Fibroblast of gingiva (primary cell): ENCODE data around the gene ERCC3.

Source experiments
- DNase-seq: peaks from one replicate; pipeline ENCODE4 v3.0.0-alpha.2; 2011; ENCODE audit warnings: low read depth

Gene ERCC3

DNA sequence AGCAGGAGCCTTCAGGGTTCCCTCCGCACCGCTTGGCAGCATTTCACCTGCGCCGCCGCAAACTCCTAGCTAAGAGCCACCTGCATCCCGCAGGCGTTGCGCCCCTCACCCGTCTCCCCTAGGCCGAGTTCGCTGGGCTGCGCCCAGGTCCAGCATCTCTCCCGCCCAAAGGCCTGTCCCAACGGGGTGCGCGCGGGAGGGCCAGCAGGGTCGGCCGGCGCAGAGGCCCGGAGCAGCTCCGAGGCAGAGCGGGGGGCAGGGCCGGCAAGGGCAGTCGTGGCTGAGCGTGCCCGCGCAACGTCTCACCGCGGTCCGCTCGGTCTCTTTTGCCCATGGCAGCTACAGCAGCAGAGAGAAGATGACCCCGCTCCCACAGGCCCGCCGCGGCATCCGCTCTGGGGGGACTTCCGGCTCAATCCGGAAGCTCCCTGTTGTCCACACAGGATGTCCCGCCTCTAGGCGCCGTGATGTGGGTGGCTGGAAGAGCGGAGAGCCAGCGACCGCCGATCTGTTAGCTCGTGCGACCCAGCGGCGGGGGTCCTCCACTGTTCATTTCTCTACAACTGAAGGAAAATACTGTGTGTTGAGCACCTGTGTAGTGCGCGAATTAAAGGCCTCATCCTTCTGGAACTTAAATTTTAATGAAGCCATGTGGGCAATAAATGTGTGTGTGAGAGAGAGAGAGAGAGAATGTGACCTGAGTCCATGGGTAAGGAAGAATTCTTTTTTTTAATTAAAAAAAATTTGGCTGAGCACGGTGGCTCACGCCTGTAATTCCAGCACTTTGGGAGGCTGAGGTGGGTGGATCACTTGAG lies at the start of gene ERCC3:
Gene ERCC3 (minus strand): TSS at position 397 of the 815 bp plus-strand sequence. CDS start 63 bp downstream, at position 334.
- peak; percentile 74 for DNase-seq

DNA sequence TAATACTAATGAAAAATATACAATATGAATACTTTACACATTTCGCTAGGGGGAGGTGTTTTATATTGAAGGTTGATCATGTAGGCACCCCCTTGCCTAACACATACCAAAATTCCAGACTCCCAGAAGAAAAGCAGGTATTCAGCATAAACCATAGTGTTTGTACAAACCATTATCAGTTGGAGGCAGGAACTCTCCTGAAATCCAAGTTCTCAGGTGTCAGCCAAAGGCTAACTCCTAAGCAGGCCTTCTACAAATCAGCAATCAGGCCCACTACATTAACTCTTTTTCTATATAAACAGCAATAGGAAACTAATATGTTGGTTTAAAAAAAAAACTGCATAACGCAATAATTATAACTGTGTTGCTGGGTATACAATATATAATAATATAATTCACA lies 49.3 kb upstream of the ERCC3 start:
- no peak for DNase-seq

DNA sequence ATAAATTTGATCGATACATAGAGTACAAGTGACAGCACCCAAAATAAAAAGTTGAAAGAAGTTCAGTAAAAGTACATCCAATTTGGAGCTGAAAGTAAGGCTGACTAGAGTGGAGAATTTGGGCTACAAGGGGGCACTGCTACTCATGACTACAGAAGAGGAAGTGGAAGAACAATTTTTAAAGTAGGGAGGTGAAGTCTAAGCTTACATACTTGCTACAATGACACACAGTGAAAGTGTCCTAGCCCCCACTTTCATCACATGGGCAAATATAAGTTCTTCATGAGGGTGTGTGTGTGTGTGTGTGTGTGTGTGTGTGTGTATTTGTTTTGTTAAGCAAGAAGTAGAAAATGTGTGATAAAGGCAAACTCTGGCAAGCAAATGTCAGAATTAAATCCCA lies 48.2 kb upstream of the ERCC3 start:
- no peak for DNase-seq

DNA sequence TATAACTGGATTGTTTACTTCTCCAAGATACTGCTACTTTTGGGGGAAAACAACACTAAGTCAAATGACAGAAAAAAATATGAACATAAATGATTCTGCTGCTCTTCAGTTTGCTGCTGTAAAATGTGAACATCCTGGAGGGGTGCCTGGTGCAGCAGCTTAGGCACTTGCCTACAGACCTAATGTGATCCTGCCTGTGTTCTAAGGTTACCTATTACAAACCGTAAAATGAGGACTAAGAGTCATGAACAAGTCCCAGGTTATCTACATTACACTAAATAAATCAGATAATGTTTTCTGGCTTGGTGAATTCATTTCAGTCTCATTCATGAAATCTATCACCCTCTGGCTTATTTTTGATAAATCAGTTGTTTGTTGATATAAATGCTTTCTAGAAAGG lies 38.4 kb upstream of the ERCC3 start:
- DNase-seq, result no peak

- no peak for DNase-seq
Measured at GRCh38 chr2:127330753-127331152, 36.8 kb upstream of the ERCC3 start.

DNA sequence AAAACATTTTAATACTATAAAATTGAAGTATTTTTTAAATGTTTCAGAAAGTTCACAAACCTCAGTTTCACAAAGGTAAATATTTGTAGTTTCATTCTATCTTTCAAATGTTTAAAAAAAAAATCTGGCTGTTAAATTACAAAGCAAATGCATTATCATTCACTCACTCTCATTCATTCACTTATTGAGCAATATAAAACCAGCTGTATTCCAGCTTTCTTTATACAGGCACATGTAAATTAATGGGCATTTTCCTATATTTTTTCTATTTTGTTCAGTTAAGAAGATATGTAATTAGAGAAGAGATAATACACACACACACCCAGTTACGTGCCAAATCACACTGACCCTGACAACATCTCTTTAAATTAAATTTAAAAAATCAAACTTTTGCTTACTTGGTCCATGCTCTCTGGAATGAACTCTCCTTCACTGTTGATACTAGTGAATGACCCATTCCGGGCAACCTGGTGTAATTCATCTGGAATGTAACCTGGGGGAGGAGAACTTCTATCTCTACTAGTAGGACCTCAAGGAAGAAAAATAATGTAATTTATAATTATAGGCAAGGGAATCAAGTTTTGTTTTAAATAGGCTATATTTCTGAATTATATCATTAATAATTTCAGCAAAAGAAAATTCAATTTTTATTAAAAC lies 32.5 kb upstream of the ERCC3 start:
- DNase-seq, result no peak

DNA sequence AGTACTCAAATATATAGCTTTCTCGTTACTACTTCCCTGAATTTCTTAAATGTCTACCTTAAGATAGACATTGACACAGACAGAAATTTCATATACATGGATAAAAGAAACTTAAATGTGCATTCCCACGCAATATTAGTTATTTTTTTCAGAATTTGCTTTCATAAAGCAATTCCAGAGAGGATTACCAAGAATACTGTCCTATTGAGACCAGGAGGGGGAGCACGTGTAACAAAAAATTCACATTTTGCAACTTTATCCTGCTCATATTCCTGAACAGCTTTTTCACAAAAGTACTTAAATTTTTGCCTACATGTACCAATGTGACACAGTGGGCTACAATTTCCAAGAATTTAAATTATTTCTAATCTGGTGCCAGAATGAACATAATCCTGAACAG lies 30.7 kb upstream of the ERCC3 start:
- peak; percentile 47 for DNase-seq

DNA sequence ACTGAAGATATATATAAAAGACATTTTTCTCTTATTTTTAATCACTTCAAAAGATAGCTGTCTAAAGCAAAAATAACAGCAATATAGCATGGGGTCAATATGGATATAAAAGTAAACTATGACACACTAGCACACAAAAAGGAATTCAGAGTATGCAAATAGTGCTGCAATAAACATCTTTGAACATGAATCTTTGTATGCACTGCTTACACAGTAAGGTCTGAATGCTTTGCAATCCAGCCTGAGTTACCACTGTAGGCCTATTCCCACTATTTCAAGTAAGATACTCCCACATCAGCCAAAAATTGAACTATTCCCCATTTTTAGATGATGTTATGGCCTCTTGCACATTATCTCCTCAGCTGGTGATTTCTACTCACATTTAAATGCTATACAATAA lies 27.4 kb upstream of the ERCC3 start:
- DNase-seq, result peak; percentile 51

DNA sequence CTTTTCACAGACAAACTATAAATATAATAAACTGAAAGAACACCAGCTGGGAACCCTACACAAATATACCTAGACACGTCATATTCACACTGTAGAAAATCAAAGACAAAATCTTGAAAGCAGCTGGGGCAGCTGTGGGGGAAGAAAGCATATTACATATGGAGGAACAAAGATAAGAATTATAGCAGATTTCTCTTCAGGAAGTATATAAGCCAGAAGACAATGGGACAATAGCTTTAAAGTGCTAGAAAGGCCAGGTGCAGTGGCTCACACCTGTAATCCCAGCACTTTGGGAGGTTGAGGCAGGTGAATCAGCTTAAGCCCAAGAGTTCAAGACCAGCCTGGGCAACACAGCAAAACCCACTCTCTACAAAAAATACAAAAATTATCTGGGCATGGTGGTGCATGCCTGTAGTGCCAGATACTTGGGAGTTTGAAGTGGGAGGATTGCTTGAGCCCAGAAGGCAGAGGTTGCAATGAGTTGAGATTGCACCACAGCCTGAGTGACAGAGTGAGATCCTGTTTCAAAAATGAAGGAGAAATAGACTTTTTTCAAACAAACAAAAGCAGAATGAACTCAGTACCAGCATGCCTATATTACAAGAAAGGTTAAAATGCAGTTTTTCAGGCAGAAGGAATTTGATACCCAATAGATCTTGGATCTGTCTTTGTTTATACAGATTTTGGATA lies 26.8 kb upstream of the ERCC3 start:
- DNase-seq, result peak; percentile 29

- DNase-seq, result no peak
Measured at GRCh38 chr2:127320067-127320466, 26.1 kb upstream of the ERCC3 start.

DNA sequence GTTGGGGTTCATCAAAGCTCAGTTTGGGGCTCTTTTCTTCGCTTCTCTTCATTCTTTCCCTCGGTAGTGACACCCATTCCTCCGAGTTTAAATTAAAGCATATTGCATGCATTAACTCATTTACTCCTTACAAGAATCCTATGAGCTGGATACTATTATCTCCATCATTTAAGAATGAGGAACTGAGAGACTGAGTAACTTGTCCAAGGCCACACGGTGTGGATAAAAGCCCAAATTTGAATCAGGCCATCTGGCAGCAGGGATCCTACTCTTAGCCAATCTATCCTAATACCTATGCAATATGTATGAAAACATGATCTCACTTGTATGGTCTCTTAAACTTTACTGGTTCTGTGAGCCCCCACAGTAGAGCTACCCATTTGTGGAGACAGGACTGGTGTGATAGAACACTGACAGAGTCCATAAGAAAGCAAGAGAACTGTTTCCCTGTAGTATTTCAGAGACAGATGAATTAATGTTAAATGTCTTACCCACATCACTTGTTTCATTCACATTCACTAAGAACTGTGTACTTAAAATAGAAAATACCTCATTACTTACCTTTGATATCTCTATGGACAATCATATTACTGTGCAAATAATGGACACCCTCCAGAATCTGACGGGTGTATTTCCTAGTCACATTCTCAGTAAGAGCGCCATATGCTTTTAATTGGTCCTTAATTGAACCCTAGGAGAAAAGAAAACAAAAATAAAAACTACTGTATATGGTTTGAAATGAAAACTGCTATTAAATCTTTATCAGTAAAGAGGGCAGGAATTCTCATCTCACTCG lies 20.4 kb upstream of the ERCC3 start:
- no peak for DNase-seq

DNA sequence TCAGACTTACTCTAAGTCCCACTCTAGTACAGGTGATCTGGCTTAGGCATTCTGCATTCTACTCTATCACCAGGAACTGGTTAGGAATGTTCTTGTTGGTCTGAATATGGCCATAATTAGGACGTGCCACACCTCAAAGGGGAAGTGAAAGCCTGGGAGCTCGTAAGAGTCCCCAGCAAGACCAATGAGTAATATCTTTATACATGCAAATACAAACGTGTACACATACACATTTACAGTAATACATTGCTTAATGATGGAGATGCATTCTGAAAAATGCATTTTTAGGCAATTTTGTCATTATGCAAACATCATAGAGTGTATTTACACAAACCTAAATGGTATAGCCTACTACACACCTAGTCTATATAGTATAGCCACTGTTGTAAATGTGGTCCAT lies 19.5 kb upstream of the ERCC3 start:
- no peak for DNase-seq

GRCh38 chr2:127310980-127311379 lies 17.0 kb upstream of the ERCC3 start:
- no peak for DNase-seq

DNA sequence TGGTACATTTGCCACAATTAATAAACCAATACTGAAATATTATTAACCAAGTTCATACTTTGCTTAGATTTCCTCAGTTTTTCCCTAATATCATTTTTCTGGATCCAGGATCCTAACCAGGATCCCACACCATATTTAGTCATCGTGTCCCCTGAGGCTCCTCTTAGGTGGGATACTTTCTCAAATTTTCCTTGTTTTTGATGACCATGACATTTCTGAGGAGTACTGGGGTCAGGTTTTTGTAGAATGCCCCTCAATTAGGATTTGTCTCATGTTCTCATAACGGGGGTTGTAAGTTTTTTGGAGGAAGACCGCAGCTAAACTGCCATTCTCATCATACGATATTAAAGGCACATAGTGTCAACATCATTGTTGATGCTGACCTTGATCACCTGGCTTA lies 15.5 kb upstream of the ERCC3 start:
- no peak for DNase-seq

DNA sequence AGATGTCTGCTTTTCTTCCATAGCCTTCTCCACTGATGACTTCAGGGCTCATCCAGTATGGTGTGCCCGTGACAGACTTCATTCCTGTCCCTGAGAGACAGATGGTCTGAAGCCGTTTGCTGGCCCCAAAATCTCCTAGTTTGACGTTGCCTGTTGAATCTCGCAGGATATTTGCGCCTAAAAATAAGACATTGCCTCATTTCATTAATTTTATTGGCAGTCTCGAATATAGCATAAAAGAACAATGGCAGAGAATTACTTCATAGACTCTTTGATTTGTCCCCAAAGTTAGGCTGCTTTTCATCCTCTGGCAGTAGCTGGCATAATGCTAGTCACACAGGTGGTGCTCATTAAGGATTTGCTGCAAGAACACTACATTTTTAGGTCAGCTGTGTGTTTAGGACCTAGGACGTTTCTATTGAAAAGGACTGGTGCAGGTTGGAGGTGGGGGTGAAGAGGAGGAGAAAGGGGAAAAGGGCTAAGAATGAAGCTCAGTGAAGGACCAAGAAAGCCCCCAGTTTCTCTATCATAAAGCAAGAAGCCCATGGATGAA lies 14.7 kb upstream of the ERCC3 start:
- no peak for DNase-seq

GRCh38 chr2:127305990-127306585 lies 12.1 kb upstream of the ERCC3 start:
- DNase-seq, result peak; percentile 56

GRCh38 chr2:127302168-127302567 lies 8.2 kb upstream of the ERCC3 start:
- DNase-seq, result no peak

- no peak for DNase-seq
Measured at GRCh38 chr2:127293386-127293747, 577 bp downstream of the ERCC3 start.

DNA sequence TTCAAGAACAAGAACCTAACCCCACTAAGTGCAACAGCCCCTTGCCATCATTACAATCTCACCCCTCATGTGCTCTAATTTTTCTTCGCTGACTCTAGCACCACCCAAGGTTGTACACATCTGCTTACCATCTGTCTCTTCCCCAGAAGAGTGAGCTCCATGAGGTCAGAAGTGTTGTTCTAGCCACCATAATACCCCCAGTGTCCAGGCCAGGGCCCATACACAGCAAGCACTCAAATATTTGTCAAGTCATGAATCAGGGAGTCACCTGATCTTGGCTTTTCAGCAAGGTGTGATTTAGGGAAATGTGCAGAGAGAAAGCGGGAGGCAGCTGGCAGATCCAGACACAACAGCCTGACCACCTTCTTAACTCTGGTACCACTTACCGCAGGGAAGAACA lies 5.7 kb downstream of the ERCC3 start:
- DNase-seq, result no peak

DNA sequence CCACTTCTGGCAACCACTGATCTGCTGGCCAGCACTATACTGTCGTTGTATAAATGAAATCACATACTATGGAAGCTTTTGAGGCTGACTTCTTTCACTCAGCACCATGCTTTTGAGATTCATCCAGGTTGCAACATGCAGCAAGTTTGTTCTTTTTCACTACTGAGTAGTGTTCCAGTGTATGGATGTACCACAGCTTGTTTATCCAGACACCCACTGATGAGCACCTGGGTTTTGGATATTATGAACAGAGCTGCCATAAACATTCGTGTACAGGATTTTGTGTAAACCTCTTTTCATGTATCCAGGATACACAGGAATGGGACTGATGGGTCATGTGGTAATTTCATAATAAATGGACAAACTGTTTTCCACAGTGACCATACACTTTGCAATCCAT lies 10.7 kb downstream of the ERCC3 start:
- DNase-seq, result no peak

GRCh38 chr2:127280693-127281092 lies 13.3 kb downstream of the ERCC3 start:
- no peak for DNase-seq

DNA sequence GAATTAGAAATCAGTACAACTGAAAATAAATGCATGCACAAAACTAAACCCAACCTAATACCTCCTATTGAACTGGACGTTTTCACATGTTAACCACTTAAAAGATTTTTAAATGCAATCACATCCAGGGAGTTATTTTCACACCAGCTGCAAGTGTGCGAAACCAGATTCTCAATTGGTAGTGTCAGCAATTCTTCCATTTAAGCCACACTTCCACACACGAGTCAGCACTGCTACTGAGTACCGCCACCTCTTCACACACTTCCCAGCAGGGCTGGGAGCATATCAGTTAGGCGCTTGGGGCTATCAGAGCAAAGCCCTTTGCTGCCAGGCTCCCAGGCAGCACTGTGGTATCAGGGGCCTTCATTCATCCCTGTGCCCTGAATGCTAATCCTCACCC lies 14.2 kb downstream of the ERCC3 start:
- no peak for DNase-seq
